Amniotic epithelial cell (primary cell): ENCODE data around the gene GRHL3.

Experiments
- DNase-seq: peaks from one replicate; pipeline ENCODE4 v3.0.0-alpha.2; 2010; ENCODE audit warnings: low read depth

The GRHL3 gene

GRCh38 chr1:24344090-24344742, 25.1 kb downstream of the GRHL3 start:
- DNase-seq = no peak

- no peak for DNase-seq
Observed at GRCh38 chr1:24345334-24345733, 26.2 kb downstream of the GRHL3 start.

GRCh38 chr1:24347159-24347934, 28.2 kb downstream of the GRHL3 start:
- DNase-seq = no peak

- DNase-seq = no peak
Observed at GRCh38 chr1:24348196-24348595, 29.0 kb downstream of the GRHL3 start.

GRCh38 chr1:24349891-24350290, 30.7 kb downstream of the GRHL3 start:
- peak; percentile 76 for DNase-seq

GRCh38 chr1:24351247-24351646, 32.1 kb downstream of the GRHL3 start:
- DNase-seq = no peak

GRCh38 chr1:24351918-24352627, 32.9 kb downstream of the GRHL3 start:
- no peak for DNase-seq

GRCh38 chr1:24353292-24353891, 34.2 kb downstream of the GRHL3 start:
- no peak for DNase-seq

- no peak for DNase-seq
Observed at GRCh38 chr1:24355466-24355865, 36.3 kb downstream of the GRHL3 start.

- DNase-seq = no peak
Observed at GRCh38 chr1:24357038-24357437, 37.9 kb downstream of the GRHL3 start.

GRCh38 chr1:24360681-24361080, 41.5 kb downstream of the GRHL3 start:
- DNase-seq = no peak

GRCh38 chr1:24361811-24362210, 42.7 kb downstream of the GRHL3 start:
- DNase-seq = no peak

GRCh38 chr1:24362396-24362795, 43.2 kb downstream of the GRHL3 start:
- DNase-seq = no peak

GRCh38 chr1:24362982-24363614, 43.9 kb downstream of the GRHL3 start:
- DNase-seq = peak; percentile 93

GRCh38 chr1:24363994-24364393, 44.8 kb downstream of the GRHL3 start:
- no peak for DNase-seq

- peak; percentile 61 for DNase-seq
Observed at GRCh38 chr1:24364605-24364974, 45.4 kb downstream of the GRHL3 start.

- peak; percentile 79 for DNase-seq
Observed at GRCh38 chr1:24364975-24365678, 46.0 kb downstream of the GRHL3 start.

- no peak for DNase-seq
Observed at GRCh38 chr1:24366707-24367106, 47.5 kb downstream of the GRHL3 start.

- no peak for DNase-seq
Observed at GRCh38 chr1:24369199-24369598, 50.0 kb downstream of the GRHL3 start.

- DNase-seq = no peak
Observed at GRCh38 chr1:24369801-24370200, 50.6 kb downstream of the GRHL3 start.

GRCh38 chr1:24373044-24373443, 53.9 kb downstream of the GRHL3 start:
- no peak for DNase-seq

GRCh38 chr1:24373710-24374109, 54.6 kb downstream of the GRHL3 start:
- no peak for DNase-seq
